Heart right ventricle (tissue), 16 donors: ENCODE measurements around the gene MESD. TPM values are rescaled to one million over a fixed set of nuclear protein-coding genes. Genes with fewer than 3 reads are reported as not detected.
A peak's percentile ranks its signal among the peaks of the same experiment; 100 is the strongest.

Source experiments
- ATAC-seq, 8 donors: fragments of 200-7000 bp; cut with Tn5 transposase; one replicate each; pipeline ENCODE4 v1.9.1; 2020; ENCODE audit warnings: mild to moderate bottlenecking in 8 of 8, moderate library complexity in 8 of 8, moderate number of reproducible peaks in 1 of 8
- DNase-seq, 2 donors: peaks; one replicate each; pipeline ENCODE4 v3.0.0-alpha.2; 2020
- H3K27ac ChIP-seq, 10 donors: fragments of 200-600 bp; sonication (generic) in 2 of 10; one replicate each; pipeline versions ENCODE4 v1.5.0 to v1.8.0; 2020 to 2022; ENCODE audit warnings: mild to moderate bottlenecking in 3 of 10
- H3K27me3 ChIP-seq, 7 donors: fragments of 200-600 bp; one replicate each; pipeline ENCODE4 v1.8.0; 2021 to 2022; ENCODE audit warnings: mild to moderate bottlenecking in 2 of 7
- H3K36me3 ChIP-seq, 9 donors: fragments of 200-600 bp; sonication (generic) in 1 of 9; one replicate each; pipeline versions ENCODE4 v1.5.0 to v1.8.0; 2020 to 2022; ENCODE audit warnings: mild to moderate bottlenecking in 2 of 9
- H3K4me1 ChIP-seq, 9 donors: fragments of 200-600 bp; sonication (generic) in 1 of 9; one replicate each; pipeline versions ENCODE4 v1.5.0 to v1.8.0; 2020 to 2022; ENCODE audit warnings: mild to moderate bottlenecking in 4 of 9
- H3K4me3 ChIP-seq, 10 donors: fragments of 200-600 bp; sonication (generic) in 2 of 10; one replicate each; pipeline versions ENCODE4 v1.5.0 to v1.8.0; 2020 to 2022; ENCODE audit warnings: mild to moderate bottlenecking in 7 of 10, moderate library complexity in 2 of 10
- H3K9me3 ChIP-seq, 11 donors: fragments of 200-600 bp in 10 of 11; sonication (generic) in 2 of 11; one replicate each; pipeline versions ENCODE4 v1.5.0 to v1.8.0; 2013 to 2022; ENCODE audit warnings: mild to moderate bottlenecking in 2 of 11, control low read depth in 1 of 11, moderate library complexity in 1 of 11
- WGBS, 2 donors: extraction: QIAGEN DNeasy Blood & Tissue Kit; methylation state at CpG; one replicate each; pipeline ENCODE4 v1.1.7; 2013; ENCODE audit warnings: inconsistent platforms in 1 of 2; 5-methylcytosine and 5-hydroxymethylcytosine counted together
- intact Hi-C, 10 donors: fragments of 100-400 bp; cut with DNase I; formaldehyde crosslinking; loops; one replicate each; pipeline versions ENCODE4 v1.11.1 to v1.14.2; 2022
- polyA plus RNA-seq, 2 donors: library from polyadenylated mRNA; stranded (reverse); fragments of 200-250 nt; gene quantifications; one replicate each; pipeline ENCODE4 v1.2.3, GENCODE V29; 2013
- total RNA-seq, 10 donors: library from RNA; stranded (reverse); fragmentation: NEBNext Ultra II Directional in 3 of 10; extraction: Animal tissue kit (Norgen Biotek cat#: 25700) in 3 of 10; gene quantifications; one replicate each; pipeline versions ENCODE4 v1.2.1 to v1.2.4, GENCODE V29; 2021 to 2023
- TF ChIP-seq, protein P1 (sequence below), 9 donors: fragments of 200-600 bp; sonication (generic) in 2 of 9; IDR thresholded peaks; one replicate each; pipeline versions ENCODE4 v1.5.0 to v1.8.0; 2021 to 2022; ENCODE audit warnings: antibody characterized with exemption in 9 of 9, mild to moderate bottlenecking in 5 of 9, moderate library complexity in 1 of 9
- donor health status: Arrhythmogenic right ventricular cardiomyopathy.
- donor health status: ischemic (EF 13 %, LVEDD 7.1; RV severe dilation, severe dysfunction).
- donor health status: healthy with polysubstance abuse.
- donor health status: DM: no; HTN: yes; CAD: no.
- donor health status: DM: no; HTN: no; CAD: no.
- donor health status: ischemic (EF 25% LVEDD 6.9; RV normal size, moderate dysfunction).
- donor health status: ischemic (EF 25% LVEDD 5.7; RV mildly dilated, moderate dysfunction).
- donor health status: healthy.
- donor health status: DM: yes; HTN: yes; CAD: no.
- donor health status: Ischemic cardiomyopathy.
- donor health status: ischemic (EF 35%, LVEDD 5.7; RV mildly dilated, moderate dysfunction).
- donor health status: nonischemic (EF 11% LVEDD 7.7; RV severe dilation, severe dysfunction).
- donor health status: DM: yes; HTN: yes; CAD: no.
- donor health status: PGD.
- donor health status: ischemic (EF 29% LVEDD 5.4; RV normal size, mild dysfunction).
- donor health status: nonischemic (EF 23%, LVEDD 6.1; RV moderate dilation, normal function).

Gene MESD
- total and polyA plus RNA-seq, 12 donors = 11.1 to 17.6 (median 14.7) TPM

DNA sequence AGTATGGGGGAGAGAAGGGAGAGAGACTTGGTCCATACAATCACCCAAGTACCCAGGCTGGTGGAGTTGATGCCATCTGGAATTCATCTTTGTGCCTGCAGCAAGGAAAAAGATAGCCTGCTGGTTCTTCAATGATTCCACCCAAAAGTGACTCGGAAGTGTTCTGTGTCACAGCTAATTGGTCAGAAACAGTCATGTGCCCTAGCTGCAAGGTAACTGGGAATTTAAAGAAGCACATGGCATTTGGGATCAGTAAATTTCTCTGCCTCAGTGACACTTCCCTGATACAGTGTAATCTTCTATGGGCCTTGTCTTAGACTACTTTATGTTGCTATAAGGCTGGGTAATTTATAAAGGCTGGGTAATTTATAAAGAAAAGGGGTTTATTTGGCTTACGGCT, 28.6 kb upstream of the MESD start:
- no peaks in the 10 kb centered on the region for H3K9me3 ChIP-seq
- no peak for DNase-seq
- H3K36me3 ChIP-seq = no peaks in the 10 kb centered on the region
- WGBS, 2 donors = 96 to 98% methylated on average over 2 of the region's 2 CpGs
- no peaks in the 10 kb centered on the region for H3K27me3 ChIP-seq
- no peak overlapping the region for H3K4me3 ChIP-seq
- no peak for ATAC-seq
- H3K4me1 ChIP-seq = peaks cover 10 to 52% (median 43%) of the 10 kb centered on the region in 9 donors
- TF ChIP-seq, protein P1, sequence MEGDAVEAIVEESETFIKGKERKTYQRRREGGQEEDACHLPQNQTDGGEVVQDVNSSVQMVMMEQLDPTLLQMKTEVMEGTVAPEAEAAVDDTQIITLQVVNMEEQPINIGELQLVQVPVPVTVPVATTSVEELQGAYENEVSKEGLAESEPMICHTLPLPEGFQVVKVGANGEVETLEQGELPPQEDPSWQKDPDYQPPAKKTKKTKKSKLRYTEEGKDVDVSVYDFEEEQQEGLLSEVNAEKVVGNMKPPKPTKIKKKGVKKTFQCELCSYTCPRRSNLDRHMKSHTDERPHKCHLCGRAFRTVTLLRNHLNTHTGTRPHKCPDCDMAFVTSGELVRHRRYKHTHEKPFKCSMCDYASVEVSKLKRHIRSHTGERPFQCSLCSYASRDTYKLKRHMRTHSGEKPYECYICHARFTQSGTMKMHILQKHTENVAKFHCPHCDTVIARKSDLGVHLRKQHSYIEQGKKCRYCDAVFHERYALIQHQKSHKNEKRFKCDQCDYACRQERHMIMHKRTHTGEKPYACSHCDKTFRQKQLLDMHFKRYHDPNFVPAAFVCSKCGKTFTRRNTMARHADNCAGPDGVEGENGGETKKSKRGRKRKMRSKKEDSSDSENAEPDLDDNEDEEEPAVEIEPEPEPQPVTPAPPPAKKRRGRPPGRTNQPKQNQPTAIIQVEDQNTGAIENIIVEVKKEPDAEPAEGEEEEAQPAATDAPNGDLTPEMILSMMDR (IDR thresholded peaks at IDR 0.05) = no peak
- intact Hi-C loops = no loop called here
- no peak overlapping the region for H3K27ac ChIP-seq

DNA sequence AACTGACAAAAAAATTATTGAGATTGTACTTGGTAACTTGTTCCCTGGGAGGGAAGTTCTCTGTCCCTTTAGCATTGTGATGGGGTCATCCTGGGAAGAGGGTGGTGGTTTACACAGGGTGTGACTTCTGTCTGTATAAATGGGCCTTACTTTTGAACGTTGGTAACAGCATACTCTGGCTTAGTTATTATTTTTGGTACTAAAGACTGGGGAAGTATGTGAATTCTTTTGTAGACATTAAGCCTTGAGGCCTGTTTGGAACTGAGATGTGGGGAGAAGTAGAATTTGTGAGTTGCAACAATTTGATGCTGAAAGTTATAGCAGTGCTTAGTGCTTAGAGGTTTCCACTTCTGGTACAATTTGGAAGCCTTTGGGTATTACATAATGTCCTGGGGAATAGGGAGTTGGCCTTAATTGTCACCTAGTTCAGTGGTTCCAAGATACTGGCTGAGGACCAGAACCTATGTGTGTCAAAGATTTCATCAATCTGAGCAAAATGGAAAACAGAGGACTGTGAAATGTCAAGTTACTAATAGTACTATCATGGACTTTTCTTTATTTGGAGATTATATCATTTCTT, 27.0 kb upstream of the MESD start:
- WGBS, 2 donors = 29 to 30% methylated on average over 1 of the region's 1 CpG
- intact Hi-C loops = no loop called here
- no peak overlapping the region for H3K4me3 ChIP-seq
- H3K27ac ChIP-seq = peak overlapping the region in 4 of 10 donors; percentile 16 to 69 (median 46)
- no peaks in the 10 kb centered on the region for H3K27me3 ChIP-seq
- H3K4me1 ChIP-seq = peaks cover 10 to 57% (median 38%) of the 10 kb centered on the region in 9 donors
- no peaks in the 10 kb centered on the region for H3K36me3 ChIP-seq
- H3K9me3 ChIP-seq = no peaks in the 10 kb centered on the region
- TF ChIP-seq, protein P1 (IDR thresholded peaks at IDR 0.05) = no peak
- no peak for DNase-seq
- peak in 7 of 8 donors; percentile 16 to 59 (median 48) for ATAC-seq

- Histone ChIP-seq H3K4me1 (peaks cover 10 to 63% (median 38%) of the 10 kb centered on the region in 9 donors), H3K27ac (peak overlapping the region in 7 of 10 donors; percentile 1 to 69 (median 16))
- intact Hi-C loops = no loop called here
Measured at GRCh38 chr15:81015621-81016488, 26.2 kb upstream of the MESD start.

GRCh38 chr15:81014446-81015093, 25.0 kb upstream of the MESD start:
- Histone ChIP-seq H3K27ac (peak overlapping the region in 6 of 10 donors; percentile 28 to 69 (median 46)), H3K36me3 (no peaks in the 10 kb centered on the region), H3K9me3 (no peaks in the 10 kb centered on the region), H3K27me3 (no peaks in the 10 kb centered on the region), H3K4me3 (no peak overlapping the region), H3K4me1 (peaks cover 10 to 73% (median 49%) of the 10 kb centered on the region in 9 donors)
- intact Hi-C loops = no loop called here
- WGBS, 2 donors = 70 to 75% methylated on average over 9 of the region's 9 CpGs
- ATAC-seq (peak in 4 of 8 donors; percentile 7 to 39 (median 30)), DNase-seq (no peak)
- TF ChIP-seq, protein P1 (IDR thresholded peaks at IDR 0.05) = no peak

More at GRCh38 chr15:81015621-81016488, 26.2 kb upstream of the MESD start:
- TF ChIP-seq, protein P1 (IDR thresholded peaks at IDR 0.05) = no peak
- 67 to 68% methylated on average over 8 of the region's 8 CpGs for WGBS, 2 donors
- DNase-seq (no peak), ATAC-seq (peak in 1 of 8 donors; percentile 64)
- Histone ChIP-seq H3K4me3 (no peak overlapping the region), H3K9me3 (no peaks in the 10 kb centered on the region), H3K27me3 (no peaks in the 10 kb centered on the region), H3K36me3 (no peaks in the 10 kb centered on the region)
